HUDEP-2 (cell line): ENCODE measurements around the gene UNC13A.

Source experiments
- DNase-seq, 76 experiments: peaks; one replicate each; lab custom pipeline; 2025; ENCODE audit not compliant: unreplicated experiment in 76 of 76; lab: John Stamatoyannopoulos, UW

The UNC13A gene

DNA sequence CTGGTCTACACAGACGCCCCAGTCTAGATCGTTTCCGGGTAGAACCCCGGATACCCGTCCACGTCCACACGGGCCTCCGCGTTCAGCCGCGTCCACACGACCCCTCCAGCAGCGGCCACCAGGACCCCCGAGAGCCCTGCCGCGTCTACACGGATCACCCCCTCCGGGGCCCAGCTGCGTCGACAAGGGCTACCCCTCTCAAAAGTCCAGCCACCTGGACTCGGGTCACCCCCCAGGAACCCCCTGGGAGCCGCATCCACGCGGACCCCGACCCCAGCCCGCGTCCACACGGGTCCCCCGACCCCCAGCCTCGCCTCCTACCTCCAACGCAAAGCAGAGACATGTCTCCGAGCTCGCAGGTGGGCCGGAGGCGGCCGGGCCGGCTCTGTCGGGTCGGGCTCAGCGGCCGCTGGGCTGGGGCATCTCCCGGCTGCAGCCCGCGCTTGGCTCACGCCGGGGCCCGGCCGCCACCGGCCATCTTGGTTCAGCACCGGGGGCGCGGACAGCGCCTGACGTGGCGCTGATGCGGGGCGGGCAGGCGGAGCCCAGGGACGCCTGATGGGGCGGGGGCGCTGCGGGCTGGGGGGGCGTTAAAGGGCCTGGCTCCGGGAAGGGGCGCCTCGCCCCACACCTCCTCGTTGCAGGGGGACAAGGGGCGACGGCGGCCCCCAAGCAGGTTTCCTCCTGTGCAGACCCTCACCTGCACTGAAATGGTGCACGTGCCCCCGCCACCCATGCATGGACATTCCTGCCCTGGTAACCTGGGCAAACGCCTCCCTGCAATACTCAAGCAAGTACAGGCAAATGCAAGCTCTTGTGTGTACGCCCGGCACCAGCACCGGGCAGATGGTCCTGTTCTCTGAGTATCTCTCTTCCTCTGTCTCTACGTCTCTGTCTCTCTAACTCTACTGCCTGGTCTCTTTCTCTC lies at the start of gene UNC13A:
Gene UNC13A (minus strand): TSS at position 498 of the 928 bp plus-strand sequence. CDS start 155 bp downstream, at position 343.
- peak in 49 of 76 experiments; percentile 9 to 66 (median 38) for DNase-seq

DNA sequence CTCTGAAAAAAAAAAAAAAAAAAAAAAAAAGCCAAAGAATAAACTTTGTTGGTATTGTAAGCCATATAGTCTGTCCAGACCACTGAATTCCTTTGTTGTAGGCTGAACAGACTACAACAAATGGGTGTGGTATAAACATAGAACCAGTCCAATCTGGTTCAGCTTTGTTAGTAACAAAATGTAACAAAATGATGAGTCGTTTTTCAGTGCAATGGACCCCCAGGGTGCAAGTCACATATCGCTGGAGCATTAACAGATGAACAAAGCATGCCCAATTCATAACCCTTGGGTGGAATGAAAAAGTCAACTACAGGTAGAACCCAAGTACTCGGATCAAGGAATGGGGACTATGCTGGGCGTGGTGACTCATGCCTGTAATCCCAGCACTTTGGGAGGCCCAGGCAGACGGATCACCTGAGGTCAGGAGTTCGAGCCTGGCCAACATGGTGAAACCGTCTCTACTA lies 49.6 kb upstream of the UNC13A start:
- DNase-seq: no peak

DNA sequence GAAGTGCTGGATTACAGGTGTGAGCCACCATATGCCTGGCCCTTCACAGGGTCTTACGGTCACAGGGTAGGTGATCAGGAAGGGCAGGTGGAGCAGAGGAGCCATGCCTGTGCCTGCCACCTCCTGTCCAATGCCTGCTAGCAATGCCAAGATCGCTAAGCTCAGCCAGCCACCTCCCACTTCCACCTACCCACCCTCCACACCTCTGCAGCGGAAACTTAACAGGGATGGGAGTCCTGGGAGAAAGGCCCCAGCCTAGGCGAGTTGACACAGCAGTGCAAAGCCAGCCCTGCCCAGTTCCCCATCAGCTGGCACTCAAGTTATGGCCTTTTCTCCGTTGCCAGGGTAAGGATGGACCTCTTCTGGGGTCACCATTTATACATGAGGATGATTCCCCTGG lies 47.3 kb upstream of the UNC13A start:
- no peak for DNase-seq

DNA sequence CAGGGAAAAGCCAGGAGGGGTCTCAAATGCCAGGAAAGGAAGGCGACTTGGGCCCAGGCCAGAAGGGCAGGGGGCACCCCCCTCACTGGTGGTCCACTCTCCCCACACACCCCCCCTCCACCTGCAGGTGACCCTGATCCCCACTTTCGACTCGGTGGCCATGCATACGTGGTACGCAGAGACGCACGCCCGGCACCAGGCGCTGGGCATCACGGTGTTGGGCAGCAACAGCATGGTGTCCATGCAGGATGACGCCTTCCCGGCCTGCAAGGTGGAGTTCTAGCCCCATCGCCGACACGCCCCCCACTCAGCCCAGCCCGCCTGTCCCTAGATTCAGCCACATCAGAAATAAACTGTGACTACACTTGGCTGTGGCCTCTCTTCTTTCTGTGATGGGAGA lies 46.0 kb upstream of the UNC13A start:
- DNase-seq: no peak

DNA sequence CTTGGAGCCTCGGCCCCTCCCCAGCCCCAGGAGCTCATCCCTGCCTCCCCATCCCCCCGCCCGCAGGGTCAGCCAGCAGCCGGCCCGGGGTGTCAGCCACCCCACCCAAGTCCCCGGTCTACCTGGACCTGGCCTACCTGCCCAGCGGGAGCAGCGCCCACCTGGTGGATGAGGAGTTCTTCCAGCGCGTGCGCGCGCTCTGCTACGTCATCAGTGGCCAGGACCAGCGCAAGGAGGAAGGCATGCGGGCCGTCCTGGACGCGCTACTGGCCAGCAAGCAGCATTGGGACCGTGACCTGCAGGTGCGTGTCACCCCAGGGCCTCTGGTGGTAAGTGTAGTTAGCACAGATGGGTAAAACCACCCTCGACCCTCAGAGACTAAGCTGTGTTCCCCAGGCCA lies 45.0 kb upstream of the UNC13A start:
- DNase-seq: no peak

DNA sequence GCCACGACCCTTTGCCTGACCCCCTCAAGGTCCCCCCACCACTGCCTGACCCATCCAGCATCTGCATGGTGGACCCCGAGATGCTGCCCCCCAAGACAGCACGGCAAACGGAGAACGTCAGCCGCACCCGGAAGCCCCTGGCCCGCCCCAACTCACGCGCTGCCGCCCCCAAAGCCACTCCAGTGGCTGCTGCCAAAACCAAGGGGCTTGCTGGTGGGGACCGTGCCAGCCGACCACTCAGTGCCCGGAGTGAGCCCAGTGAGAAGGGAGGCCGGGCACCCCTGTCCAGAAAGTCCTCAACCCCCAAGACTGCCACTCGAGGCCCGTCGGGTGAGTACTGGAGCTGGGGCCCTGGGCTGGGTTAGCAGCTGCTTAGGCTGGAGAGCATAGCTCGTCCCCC lies 39.7 kb upstream of the UNC13A start:
- no peak for DNase-seq

DNA sequence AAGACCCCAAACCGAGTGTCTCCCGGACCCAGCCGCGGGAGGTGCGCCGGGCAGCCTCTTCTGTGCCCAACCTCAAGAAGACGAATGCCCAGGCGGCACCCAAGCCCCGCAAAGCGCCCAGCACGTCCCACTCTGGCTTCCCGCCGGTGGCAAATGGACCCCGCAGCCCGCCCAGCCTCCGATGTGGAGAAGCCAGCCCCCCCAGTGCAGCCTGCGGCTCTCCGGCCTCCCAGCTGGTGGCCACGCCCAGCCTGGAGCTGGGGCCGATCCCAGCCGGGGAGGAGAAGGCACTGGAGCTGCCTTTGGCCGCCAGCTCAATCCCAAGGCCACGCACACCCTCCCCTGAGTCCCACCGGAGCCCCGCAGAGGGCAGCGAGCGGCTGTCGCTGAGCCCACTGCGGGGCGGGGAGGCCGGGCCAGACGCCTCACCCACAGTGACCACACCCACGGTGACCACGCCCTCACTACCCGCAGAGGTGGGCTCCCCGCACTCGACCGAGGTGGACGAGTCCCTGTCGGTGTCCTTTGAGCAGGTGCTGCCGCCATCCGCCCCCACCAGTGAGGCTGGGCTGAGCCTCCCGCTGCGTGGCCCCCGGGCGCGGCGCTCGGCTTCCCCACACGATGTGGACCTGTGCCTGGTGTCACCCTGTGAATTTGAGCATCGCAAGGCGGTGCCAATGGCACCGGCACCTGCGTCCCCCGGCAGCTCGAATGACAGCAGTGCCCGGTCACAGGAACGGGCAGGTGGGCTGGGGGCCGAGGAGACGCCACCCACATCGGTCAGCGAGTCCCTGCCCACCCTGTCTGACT lies 39.0 kb upstream of the UNC13A start:
- DNase-seq: no peak

DNA sequence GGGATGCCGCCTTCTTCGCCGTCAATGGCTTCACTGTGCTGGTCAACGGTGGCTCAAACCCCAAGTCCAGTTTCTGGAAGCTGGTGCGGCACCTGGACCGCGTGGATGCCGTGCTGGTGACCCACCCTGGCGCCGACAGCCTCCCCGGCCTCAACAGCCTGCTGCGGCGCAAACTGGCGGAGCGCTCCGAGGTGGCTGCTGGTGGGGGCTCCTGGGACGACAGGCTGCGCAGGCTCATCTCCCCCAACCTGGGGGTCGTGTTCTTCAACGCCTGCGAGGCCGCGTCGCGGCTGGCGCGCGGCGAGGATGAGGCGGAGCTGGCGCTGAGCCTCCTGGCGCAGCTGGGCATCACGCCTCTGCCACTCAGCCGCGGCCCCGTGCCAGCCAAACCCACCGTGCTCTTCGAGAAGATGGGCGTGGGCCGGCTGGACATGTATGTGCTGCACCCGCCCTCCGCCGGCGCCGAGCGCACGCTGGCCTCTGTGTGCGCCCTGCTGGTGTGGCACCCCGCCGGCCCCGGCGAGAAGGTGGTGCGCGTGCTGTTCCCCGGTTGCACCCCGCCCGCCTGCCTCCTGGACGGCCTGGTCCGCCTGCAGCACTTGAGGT lies 38.1 kb upstream of the UNC13A start:
- no peak for DNase-seq

DNA sequence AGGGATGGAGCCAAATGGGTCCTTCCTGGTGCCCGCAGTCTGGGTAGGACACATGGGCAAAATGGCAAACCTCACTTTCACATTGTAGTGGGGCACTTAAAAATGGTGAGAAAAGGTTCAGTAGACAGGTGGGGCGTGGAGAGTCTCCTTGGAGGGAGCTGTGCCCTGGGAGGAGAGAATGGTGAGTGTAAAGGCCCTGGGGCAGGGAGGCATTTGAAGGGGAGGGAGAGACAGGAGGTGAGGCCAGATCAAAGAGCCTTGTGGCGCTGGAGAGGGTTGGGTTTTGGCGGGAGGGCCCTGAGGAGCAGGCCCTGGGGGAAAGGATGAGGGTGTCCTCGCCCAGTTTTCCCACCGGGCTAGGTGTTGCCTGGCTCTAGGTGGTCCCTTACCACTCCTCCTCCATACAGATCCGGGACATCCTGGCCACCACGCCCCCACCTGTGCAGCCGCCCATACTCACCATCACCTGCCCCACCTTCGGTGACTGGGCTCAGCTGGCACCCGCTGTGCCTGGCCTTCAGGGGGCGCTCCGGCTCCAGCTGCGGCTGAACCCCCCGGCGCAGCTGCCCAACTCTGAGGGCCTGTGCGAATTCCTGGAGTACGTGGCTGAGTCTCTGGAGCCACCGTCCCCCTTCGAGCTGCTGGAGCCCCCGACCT lies 37.4 kb upstream of the UNC13A start:
- no peak for DNase-seq

DNA sequence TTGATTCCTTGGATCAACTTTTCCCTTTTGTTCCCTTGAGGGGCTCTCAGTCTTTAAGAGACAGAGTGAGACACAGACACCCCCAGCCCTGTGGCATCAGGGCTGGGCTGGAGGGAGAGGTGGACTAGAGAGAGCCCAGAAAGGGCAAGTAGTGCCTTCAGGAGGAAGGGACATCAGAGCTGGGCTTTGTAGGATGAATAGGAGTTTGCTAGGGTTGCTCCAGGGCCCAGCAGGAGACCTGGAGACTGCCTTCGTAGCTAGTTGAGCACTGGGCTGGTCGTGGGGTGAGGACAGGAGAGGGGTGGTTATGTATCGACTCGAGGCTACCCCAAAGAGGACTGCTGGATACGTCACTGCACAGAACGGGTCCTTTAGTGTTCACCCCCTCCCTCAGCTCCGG lies 36.5 kb upstream of the UNC13A start:
- DNase-seq: no peak

DNA sequence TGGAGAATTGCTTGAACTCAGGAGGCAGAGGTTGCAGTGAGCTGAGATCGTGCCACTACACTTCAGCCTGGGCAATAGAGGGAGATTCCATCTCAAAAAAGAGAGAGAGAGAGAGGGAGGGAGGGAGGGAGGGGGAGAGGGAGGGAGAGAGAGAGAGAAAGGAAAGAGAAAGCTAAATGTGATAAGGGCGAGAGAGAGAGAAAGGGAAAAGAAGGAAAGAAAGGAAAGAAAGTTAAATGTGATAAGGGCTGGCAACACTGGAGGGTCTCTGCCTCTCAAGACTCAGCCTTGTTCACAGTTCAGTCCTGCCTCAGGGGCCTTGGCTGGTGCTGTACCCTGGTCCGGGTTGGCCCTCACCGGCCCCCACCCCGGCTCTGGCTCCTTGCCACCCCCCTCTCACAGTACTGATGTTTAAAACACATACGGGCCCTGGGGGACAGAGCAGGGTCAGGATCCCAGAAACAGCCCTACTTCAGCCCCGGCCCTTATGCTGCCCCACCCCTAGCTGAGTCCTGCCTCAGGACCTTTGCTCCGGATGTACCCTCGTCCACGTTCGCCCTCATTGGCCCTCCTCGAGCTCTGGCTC lies 34.6 kb upstream of the UNC13A start:
- DNase-seq: no peak

DNA sequence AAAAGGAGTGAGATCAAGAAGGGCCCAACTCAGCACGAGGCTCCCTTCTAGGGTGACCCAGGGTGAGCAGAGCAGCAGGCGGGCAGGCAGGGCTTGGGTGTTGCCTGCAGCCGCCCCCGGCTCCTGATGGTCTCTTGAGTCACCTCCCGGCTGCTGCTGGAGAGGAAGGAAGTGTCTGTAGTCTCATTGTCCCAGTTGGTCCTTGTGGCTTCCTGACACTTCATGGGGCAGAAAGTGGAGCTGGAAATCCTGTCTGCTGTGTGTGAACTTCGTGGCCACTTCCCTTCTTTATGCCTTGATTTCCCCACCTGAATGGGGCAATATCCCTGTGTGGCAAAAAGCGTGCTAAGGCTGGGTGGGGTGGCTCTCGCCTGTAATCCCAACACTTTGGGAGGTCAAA lies 33.7 kb upstream of the UNC13A start:
- DNase-seq: peak in 53 of 76 experiments; percentile 12 to 74 (median 38)

DNA sequence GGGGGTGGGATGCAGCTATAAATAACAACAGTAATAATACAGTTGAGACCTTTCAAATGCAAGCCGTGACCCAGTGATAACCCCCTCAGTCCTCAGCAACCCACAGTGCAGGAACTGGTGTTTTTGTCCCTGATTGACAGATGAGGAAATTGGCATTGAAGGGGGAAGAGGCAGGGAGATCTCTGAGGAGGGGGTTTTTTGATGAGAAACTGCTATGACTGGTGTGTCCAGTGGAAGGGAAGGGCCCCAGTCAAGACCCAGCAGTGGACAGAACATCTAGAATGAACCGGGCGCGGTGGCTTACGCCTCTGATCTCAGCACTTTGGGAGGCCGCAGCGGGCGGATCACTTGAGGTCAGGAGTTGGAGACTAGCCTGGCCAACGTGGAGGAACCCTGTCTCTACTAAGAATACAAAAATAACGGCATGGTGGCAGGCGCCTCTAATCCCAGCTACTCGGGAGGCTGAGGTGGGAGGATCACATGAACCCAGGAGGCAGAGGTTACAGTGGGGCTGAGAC lies 33.0 kb upstream of the UNC13A start:
- peak in 3 of 76 experiments; percentile 31 to 37 (median 33) for DNase-seq

DNA sequence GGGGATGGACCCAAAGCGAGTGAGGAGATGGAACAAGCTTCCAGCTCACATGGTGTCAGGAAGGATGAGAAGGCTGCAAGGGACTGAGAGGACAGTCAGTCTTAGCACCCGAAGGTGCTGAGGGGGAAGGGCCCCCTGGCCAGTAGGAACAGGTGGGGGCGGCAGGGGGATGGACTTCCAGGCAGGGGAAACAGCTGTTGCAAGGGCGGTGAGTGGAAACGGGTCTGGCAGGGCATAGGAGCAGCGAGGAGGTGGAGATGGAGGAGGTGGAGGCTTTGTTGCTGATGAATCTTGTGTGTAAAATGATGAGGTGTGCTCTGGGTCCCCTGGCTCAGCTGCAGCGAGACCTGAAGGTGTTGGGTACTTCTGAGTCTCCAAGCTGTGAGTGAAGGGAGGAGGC lies 32.3 kb upstream of the UNC13A start:
- DNase-seq: no peak

DNA sequence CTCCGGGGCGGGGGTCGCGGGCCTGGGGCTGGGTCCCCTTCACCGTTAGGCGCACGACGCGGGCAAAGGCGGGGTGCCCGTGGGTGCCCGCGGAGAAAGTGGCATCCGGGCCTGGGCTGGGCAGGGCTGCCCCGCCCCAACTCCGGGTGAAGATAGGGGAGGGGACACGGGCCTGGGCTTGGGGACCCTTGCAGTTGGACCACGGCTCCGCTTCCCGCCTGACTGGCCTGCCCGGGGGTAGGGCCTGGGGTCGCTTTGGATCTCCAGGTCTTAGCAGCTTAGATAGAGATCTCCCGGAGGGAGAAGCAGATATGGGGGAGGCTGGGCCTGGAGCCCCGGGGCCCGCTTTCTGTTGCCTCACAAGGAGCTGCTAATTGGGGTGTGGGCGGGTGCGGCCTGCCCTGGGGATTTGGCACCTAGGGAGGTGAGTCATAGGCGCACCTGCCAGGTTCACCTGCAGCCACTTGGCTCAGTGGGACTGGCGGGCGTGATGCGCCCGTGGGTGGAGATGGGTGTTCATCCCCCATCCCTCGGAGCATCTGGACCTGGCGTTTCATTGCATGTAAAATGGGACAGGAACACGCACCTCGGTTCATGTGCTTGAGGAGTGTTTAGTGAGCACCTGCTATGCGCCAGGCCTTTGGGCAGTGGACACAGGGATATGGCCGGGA lies 31.7 kb upstream of the UNC13A start:
- DNase-seq: no peak

DNA sequence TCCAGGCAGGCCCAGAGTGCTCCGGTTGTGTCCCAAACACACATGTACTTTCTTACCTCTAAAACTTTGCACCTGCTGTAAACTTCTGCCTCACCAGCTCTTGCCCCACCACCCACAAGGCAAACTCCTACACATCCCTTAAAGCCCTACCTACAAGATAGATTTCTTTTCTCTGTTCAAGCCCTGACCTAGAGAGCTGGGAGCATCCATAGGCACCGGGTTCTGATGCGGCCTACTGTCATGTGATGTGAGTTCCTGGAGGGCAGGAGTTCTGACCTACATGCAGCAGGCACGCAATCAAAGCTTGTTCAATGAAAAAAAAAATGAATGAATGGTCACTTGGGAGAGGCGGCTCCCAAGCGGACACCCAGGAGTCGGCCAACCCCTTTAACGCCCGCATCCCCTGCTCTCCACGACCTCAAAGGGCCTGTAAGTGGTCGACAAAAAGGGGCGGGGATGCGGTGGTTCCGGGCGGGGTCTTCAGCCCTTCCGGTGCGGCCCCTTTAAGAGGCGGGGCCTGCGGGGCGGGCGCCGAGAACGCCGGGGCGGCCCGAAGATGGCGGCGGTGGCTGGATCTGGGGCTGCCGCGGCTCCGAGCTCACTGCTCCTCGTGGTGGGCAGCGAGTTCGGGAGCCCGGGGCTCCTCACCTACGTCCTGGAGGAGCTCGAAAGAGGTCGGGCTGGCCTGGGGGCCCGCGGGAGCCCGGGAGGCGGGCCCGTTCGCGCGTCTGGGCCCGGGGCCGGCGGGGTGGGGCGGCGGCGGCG lies 31.0 kb upstream of the UNC13A start, which contains the start of gene MAP1S:
Gene MAP1S (plus strand): TSS at position 534 of the 765 bp plus-strand sequence. CDS start 23 bp downstream, at position 557.
- peak in 39 of 76 experiments; percentile 13 to 65 (median 37) for DNase-seq

DNA sequence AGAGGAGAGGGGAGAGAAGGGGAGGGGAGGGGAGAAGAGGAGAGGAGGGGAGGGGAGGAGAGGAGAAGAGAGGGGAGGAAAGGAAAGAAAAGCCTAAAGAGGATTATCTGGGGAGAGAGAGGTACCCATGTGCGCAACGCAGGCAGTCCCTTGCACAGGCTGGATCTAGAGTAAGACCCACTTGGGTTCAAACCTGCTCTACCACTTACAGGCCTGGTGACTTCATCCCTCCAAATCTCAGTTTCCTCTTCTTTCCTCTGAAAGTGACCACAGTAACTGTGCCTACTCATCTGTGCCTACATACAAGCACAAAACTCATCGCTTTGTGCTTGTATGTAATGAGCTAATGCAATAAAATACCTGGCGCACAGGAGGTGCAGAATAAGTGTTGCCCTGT lies 30.4 kb upstream of the UNC13A start:
- no peak for DNase-seq

DNA sequence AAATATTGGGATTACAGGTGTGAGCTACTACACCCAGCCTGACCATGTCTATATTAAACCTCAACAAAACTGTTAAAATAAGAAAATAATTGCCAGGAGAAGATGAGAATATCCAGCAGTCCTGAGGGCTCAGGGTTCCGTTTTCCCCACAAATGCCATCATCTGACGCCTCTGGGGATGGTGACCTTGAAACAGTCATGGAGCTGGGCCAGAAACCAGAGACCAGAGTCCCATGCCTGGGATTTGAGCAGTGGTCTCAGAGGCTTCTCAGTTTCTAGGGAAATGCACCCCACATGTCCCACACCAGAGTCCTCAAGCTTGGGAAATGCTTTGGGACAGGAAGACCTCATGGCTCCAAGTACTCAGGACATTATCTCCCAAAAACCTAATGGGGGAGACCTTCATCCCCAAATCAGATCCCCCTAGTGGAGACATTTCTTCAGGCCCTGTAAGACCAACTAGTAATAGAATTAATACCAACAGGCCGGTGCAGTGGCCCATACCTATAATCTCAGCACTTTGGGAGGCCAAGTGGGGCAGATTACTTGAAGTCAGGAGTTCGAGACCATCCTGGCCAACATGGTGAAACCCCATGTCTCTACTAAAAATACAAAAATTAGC lies 28.3 kb upstream of the UNC13A start:
- peak in 1 of 76 experiments; percentile 21 for DNase-seq
